Hepatocyte (in vitro differentiated cells): Measurements from ENCODE around the gene SH3BP2.

Experiments
- CTCF ChIP-seq: fragments of 200-600 bp; sonication (generic); IDR thresholded peaks from 2 replicates; pipeline ENCODE4 v1.5.1; 2016; ENCODE audit warnings: antibody characterized with exemption, mild to moderate bottlenecking; ENCODE audit not compliant: poor library complexity
- EZH2 ChIP-seq: fragments of 200-600 bp; sonication (generic); IDR thresholded peaks from 2 replicates; pipeline ENCODE4 v1.6.1; 2016; ENCODE audit warnings: antibody characterized with exemption, mild to moderate bottlenecking, borderline replicate concordance

GRCh38 chr4:2787230-2788100, 5.4 kb upstream of the SH3BP2 start:
- no peak for TF ChIP-seq CTCF
- no peak for TF ChIP-seq EZH2
